HG02840 (cell line): ENCODE results near the gene ECHDC3.
A peak's percentile ranks its signal among the peaks of the same experiment; 100 is the strongest.

Experiments
- ATAC-seq: cut with Tn5 transposase; IDR thresholded peaks from one replicate; pipeline ENCODE4 v1.9.1; 2021; ENCODE audit warnings: mild to moderate bottlenecking, moderate library complexity, moderate number of reproducible peaks; ENCODE audit not compliant: unreplicated experiment, low FRiP score

ECHDC3 gene

GRCh38 chr10:11746883-11747539, 4.8 kb downstream of the ECHDC3 start:
- no peak for ATAC-seq

DNA sequence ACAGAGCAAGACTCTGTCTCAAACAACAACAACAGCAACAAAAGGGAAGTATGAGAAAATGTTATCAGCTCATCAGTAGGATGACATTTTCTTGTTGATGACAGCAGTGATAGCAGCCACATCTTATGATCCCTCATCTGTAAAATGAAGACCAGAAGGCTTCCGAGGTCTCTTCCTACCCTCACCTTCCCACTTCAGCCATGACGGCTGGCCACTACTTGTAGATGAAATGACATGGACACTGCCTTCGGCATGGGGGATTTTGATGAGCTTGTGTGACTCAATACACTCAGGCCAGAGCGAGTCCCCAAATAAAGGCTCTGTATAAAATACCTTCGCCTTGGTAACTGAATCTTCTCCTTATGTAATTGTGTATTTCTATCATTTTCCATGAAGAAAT, 6.7 kb downstream of the ECHDC3 start:
- ATAC-seq = no peak

- no peak for ATAC-seq
Observed at GRCh38 chr10:11750420-11750819, 8.2 kb downstream of the ECHDC3 start.

DNA sequence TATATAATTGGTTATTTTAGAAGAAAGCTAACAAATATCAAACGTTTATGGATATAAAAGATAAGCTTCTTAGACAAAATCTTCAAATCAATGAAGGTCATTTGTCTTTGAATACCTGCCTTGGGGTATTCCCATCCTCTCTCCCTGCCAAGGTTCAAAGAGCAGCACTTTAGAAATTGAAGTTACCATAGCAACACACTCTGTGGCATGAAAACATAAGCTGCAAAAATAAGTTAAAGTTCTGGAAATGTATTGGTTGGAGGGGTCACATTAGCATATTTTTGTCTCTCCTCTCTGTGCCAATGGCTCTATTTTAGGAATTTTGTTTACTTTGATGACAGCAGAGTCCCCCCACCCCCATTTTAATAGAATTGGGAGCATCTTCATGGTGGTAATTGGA, 12.0 kb downstream of the ECHDC3 start:
- ATAC-seq = no peak

- no peak for ATAC-seq
Observed at GRCh38 chr10:11754620-11755019, 12.4 kb downstream of the ECHDC3 start.

DNA sequence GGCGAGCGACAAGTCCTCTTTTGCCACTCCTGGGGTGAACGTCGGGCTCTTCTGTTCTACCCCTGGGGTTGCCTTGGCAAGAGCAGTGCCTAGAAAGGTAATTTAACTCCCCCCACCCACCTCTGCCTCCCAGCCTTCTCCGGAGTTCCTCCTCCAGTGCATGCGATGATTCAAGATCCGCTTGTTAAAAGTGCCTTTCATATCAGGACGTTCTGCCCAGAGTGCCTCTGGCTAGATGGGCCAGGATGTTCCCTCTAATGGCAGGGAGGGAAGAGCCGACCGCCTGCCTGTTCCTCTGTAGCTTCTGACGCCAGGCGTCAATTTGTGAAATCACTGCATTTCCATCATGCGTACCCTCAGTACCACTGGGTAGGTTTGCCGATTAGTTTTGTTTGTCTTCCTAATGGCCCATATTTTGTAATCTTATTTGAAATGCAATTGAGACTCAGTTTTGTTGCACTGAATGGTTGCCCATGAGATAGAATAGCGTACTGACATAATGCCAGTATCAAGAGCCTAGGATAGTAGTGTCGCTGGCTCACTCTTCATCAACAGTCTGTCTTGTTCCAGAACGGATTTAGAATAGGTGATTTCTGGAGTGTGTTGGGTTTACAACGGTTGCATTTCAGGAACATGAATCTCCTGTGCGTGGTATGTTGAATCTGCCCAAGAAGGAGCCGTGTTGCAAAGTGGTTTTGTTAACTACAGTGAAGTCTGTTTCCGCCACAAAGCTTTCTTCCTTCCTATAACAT, 13.5 kb downstream of the ECHDC3 start:
- no peak for ATAC-seq

DNA sequence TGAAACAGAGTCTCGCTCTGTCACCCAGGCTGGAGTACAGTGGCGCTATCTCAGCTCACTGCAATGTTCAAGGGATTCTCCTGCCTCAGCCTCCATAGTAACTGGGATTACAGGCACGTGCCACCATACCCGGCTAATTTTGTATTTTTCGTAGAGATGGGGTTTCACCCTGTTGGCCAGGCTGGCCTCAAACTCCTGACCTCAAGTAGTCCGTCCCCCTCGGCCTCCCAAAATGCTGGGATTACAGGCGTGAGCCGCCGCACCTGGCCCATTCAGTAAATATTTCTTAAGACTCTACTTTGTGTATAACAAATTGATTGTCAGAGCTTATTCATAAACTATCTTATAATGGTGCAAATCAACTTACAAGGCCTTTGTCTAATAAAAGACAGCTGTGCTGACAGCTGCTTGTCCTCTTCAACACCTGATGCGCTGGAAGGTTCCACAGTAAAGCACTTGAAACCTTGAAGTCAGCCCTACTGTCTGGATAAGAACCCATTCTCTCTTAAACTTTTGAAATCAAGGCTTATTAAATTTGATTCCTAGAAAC, 14.7 kb downstream of the ECHDC3 start:
- ATAC-seq = no peak

GRCh38 chr10:11757454-11757820, 15.3 kb downstream of the ECHDC3 start:
- ATAC-seq = no peak

DNA sequence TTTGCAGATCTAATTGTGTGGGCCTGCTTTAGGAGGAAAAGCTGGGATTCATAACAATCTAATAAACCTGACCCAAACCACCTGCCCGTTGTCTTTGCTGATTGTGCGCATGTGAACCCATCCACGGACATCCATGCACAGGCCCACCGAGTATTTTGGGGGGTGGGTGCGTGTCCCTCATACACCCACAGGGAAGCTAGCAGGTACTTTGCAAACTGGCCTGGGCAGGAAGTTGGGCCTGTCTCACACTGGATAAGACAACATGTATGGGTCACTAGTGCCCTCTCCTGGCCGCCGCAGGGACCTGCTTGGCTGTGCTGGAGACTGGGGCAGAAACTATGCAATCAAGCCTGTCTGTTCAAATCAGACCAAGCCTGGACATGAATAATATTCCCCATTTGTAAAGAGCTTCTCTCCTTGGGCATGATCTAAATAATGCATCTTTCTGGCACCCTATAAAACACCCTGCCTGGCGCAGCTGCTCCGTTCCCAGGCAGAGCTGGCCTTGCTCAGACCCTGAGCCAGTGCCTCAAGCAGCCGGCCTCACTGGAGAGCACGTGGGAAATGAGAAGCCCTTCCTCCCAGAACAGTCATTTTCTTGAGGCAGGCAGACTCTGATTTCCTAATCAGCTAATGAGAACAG, 15.8 kb downstream of the ECHDC3 start:
- peak; percentile 94 for ATAC-seq

DNA sequence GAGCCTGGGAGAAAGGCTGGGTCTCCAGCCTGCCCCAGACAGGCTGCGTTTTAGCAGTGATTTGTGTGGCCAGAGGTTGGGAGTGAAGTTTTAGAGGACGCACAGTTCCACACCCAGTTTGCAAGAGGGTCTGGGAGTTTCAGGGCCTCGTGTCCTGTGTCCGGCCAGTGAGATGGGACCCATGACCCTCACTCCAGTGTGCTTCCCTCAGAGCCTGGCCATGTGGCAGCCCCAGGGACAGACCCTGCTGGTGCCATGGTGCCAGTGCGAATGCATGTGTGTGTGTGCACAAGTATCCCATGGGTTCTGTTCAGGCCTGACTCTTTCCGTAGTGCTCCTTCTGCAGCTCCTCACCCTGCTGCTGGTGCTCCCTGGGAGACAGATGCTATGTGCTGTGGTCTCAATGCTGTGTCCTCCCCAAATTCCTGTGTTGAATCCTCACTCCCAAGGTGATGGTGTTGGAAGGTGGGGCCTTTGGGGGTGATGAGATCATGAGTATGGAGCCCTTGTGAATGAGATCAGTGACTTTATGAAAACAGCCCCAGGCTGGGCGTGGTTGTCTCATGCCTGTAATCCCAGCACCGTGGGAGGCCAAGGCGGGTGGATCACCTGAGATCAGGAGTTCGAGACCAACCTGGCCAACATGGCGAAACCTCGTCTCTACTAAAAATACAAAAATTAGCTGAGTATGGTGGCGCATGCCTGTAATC, 16.5 kb downstream of the ECHDC3 start:
- no peak for ATAC-seq

GRCh38 chr10:11759347-11759746, 17.2 kb downstream of the ECHDC3 start:
- ATAC-seq = no peak

- ATAC-seq = no peak
Observed at GRCh38 chr10:11760151-11760550, 18.0 kb downstream of the ECHDC3 start.

- ATAC-seq = no peak
Observed at GRCh38 chr10:11760861-11761260, 18.7 kb downstream of the ECHDC3 start.

DNA sequence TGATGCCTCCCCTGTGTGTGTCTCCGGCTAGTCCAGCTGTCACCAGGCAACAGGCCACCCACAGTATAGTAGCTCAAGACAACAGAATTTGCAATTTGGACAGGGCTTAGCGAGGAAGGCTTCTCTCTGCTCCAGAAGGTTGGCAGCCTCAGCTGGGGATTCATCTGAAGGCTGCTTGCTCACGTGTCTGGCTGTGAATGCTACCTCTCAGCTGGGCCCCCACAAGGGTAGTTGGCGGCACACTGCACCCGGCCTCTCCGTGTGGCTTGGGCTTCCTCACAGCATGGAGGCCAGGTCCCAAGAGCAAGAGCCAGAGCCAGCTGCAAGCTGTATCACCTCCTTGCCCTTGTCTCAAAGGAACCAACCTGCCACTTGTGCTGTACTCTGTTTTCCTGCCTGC, 19.2 kb downstream of the ECHDC3 start:
- ATAC-seq = no peak

- no peak for ATAC-seq
Observed at GRCh38 chr10:11762706-11763500, 20.7 kb downstream of the ECHDC3 start.

- ATAC-seq = no peak
Observed at GRCh38 chr10:11763501-11763861, 21.3 kb downstream of the ECHDC3 start.

DNA sequence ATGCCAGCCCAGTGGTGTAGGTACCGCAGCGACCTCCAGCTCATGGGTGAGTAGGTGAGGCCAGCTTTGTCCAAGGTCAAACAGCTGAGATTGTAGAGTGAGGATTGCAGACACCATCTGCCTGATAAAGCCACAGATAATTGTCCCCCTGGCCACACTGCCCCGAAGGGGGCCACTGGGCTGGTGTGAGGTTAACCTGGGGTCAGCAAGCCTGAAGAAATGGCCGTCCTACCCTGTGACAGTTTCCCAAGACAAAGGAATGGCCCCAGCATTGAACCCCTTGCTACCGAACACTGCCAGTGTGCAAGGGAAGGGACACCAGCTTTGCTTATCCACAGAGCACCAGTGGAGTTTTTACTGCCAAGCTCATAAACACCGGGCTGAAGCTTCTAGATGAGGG, 23.0 kb downstream of the ECHDC3 start:
- no peak for ATAC-seq

DNA sequence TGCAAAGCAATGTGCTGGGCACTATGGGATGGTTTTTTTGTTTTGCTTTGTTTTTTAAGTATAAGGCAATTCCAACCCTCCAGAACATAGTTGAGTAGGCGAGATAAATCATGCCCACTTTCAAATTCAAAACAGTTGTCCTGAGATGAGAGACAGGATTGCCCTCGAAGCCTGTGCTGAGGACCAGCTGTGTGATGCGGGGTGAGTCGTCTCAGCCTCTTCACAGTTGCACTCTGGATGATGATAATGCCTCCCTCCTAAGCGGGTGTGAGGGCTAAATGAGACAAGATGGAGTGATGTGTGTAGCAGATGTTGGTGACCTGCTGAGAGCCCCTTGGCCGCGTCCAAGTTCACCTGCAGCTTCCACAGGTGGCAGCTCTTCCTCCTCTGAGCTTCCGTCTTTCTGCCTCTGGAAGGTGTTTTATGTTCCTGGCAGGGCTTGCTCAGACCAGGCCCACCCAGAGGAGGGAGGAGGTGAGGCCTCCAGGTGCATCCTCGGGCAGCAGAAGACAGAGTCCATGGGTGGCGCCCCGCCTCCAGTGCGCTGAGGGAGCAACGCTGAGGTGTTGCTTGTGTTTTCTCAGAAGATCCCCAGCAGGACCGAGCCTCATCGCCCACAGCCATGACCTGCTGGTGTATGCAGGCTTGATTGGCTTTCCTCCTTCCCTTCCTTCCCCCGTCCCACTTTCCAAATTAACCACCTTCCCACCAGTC, 30.6 kb downstream of the ECHDC3 start:
- no peak for ATAC-seq

DNA sequence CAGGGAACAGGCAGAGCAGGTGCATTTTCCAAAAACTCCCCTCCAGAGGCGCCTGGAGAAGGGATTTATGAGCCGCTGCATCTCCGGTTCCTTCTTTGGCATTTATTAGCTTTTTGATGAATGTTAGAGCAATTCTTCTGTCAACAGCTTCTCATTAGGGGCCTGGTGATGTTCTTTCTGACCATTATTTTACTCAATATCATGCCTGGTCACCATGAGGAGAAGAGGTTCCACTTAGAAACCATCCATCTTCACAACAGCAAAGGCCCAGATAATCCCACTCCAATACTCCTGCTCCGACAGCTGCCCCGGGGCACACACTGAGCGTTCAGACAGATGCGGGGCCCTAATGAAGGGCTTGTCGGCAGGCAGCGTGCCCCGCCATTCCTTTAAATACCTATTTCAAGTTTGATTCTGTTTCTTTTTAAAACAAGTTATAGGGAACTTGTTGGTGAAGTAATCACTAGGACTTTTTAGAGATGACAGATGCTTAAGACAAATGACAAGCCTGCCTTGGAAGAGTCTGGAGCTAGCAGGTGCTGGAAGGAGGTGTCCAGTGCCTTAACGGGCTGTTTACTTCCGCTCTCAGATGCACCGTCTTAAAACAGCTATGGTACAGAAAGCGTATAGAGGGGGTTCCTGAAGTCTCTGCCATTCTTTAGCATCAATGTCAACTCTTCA, 31.7 kb downstream of the ECHDC3 start:
- no peak for ATAC-seq
